ENCODE data around the gene COPB2.
A peak's percentile ranks its signal among the peaks of the same experiment; 100 is the strongest.

Gene COPB2

DNA sequence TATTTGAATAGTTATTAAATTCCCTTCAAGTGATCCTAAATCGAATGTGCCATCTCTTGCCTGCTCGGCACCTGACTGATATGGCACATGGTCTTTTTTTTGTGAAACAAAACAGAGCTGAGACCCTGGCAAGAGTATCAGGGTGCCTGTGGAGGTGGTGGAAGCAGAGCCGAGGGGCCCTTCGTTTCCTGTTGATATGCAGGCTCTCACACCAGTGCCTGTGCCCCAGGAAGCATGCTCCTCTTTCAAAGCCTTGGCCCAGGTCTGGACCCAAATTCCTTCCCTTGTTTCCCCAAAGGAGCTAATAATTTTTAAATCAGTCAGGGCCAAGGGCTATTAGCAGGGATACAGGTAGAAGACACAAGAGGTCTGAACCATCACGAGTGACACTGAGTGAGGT is 67.1 kb downstream of the COPB2 start:
- H3K4me3 ChIP-seq (ENCODE audit: low read length), result no peak overlapping the region
- DNase-seq (ENCODE audit: low read depth), result no peak
- TF ChIP-seq CTCF (conservative IDR thresholded peaks at IDR 0.05; ENCODE audit: low read length), result no peak

- no peak for TF ChIP-seq CTCF (conservative IDR thresholded peaks at IDR 0.05; ENCODE audit: low read length)
- no peak overlapping the region for H3K4me3 ChIP-seq (ENCODE audit: low read length)
- DNase-seq (ENCODE audit: low read depth), result no peak
Observed at GRCh38 chr3:139320551-139321309, 68.7 kb downstream of the COPB2 start.

GRCh38 chr3:139319428-139320402 is 69.7 kb downstream of the COPB2 start:
- H3K4me3 ChIP-seq (ENCODE audit: low read length), result no peak overlapping the region
- peak; percentile 30 for TF ChIP-seq CTCF (conservative IDR thresholded peaks at IDR 0.05; ENCODE audit: low read length)
- DNase-seq (ENCODE audit: low read depth), result no peak

DNA sequence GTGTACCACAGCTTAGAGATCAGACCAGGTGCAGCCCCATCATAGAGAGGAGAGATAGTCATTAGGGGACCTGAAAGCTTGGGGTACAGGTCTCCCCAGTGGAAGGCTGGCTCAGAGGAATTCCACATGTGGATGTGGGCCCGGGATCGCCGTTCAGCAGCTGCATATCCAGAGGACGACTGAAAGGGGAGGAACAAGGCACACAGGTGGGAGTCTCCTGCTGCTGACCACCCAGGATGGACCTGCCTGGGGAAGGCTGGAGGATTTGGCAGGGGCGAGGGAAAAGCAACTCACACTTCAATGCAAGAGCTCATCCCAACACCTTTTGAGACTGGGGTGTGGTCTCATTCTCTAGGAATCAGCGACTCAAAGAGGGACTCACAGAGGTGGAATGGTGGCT is 70.6 kb downstream of the COPB2 start:
- DNase-seq (ENCODE audit: low read depth), result no peak
- no peak overlapping the region for H3K4me3 ChIP-seq (ENCODE audit: low read length)
- TF ChIP-seq CTCF (conservative IDR thresholded peaks at IDR 0.05; ENCODE audit: low read length), result no peak

GRCh38 chr3:139318431-139318816 is 71.0 kb downstream of the COPB2 start:
- no peak overlapping the region for H3K4me3 ChIP-seq (ENCODE audit: low read length)
- TF ChIP-seq CTCF (conservative IDR thresholded peaks at IDR 0.05; ENCODE audit: low read length), result no peak
- no peak for DNase-seq (ENCODE audit: low read depth)

DNA sequence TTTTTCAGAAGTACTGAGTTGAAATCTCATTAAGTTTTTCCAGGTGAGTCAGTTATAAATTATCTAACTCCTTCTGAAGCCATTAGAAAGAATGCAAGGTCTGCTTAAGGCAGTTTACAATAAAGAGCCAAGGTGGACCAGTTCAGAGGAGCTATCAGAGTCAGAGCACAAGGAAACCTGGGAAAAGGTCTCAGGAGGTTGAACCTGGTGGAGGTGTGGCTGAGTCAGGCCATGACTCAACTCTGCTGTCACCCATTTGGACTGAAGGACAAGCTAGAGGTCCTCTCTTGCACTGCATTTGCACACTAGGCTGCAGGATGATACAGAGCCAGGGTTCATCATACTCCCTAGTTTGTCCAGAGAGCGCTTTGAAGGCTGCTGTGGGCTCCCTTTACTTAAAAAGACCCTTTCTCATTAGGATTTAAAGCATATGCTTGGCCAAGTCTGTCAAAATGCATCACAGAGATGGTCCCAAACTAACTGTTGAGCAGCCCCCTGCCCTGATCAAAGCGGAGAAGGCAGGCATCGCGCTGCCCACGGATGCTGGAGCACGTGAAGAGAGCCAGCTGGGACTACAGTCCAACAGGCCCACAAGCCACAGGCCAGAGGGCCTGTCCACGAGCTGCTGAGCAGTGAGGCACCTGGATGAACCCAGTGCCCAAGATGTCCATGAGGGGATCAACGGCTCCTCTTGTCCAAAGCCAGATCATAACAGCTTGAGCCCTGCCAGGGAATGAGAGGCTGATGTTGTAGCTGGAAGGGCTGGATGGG is 71.6 kb downstream of the COPB2 start:
- no peak for DNase-seq (ENCODE audit: low read depth)
- H3K4me3 ChIP-seq (ENCODE audit: low read length), result no peak overlapping the region
- TF ChIP-seq CTCF (conservative IDR thresholded peaks at IDR 0.05; ENCODE audit: low read length), result no peak

Measured in AG10803 (cell line).